IPS DF 6.9 (cell line): ENCODE data around the gene MAGEA2.
"Not testable (repeated sequence)": the region's sequence is repeated elsewhere in the genome, so short reads cannot be mapped to it uniquely, and the experiment has no call there.

ENCODE experiments used
- DNase-seq: peaks from one replicate; pipeline ENCODE4 v3.0.0-alpha.2; 2013; ENCODE audit warnings: low read depth, low spot score
- H3K27ac ChIP-seq: one replicate; pipeline ENCODE4 v1.5.1; 2013; ENCODE audit warnings: low read length, control low read depth
- H3K27me3 ChIP-seq: 2 replicates; pipeline ENCODE4 v1.6.1; 2013; ENCODE audit warnings: mild to moderate bottlenecking, low read length; ENCODE audit not compliant: control insufficient read depth, insufficient read depth
- H3K36me3 ChIP-seq: 2 replicates; pipeline ENCODE4 v1.6.1; 2013; ENCODE audit warnings: low read length; ENCODE audit not compliant: control insufficient read depth, insufficient read depth
- H3K4me1 ChIP-seq: 2 replicates; pipeline ENCODE4 v1.6.1; 2013; ENCODE audit warnings: low read length; ENCODE audit not compliant: control insufficient read depth, insufficient read depth
- H3K4me3 ChIP-seq: 2 replicates; pipeline ENCODE4 v1.5.1; 2013; ENCODE audit warnings: mild to moderate bottlenecking, low read length
- H3K9me3 ChIP-seq: 2 replicates; pipeline ENCODE4 v1.6.1; 2013; ENCODE audit warnings: low read length, inconsistent platforms; ENCODE audit not compliant: control insufficient read depth, insufficient read depth
- WGBS: extraction: QIAGEN DNeasy Blood & Tissue Kit; methylation state at CpG from one replicate; pipeline ENCODE4 v1.1.7; 2013; ENCODE audit warnings: mixed read lengths, missing lambda C conversion rate; ENCODE audit not compliant: insufficient read length, insufficient coverage; 5-methylcytosine and 5-hydroxymethylcytosine counted together

The MAGEA2 gene

GRCh38 chrX:152753686-152754650, at the start of gene MAGEA2:
TSS of gene MAGEA2 (minus strand) at chrX:152753842. CDS start at chrX:152751363, 2,479 bp downstream.
- H3K4me1 ChIP-seq, H3K27me3 ChIP-seq, DNase-seq, H3K27ac ChIP-seq, H3K4me3 ChIP-seq, H3K9me3 ChIP-seq, H3K36me3 ChIP-seq: not testable (repeated sequence)
- WGBS: no CpG with 5 or more reads among the region's 35 CpGs

- H3K27me3 ChIP-seq: no peaks in the 10 kb centered on the region
- H3K9me3 ChIP-seq: no peaks in the 10 kb centered on the region
- no CpG with 5 or more reads among the region's 1 CpG for WGBS
- no peak overlapping the region for H3K27ac ChIP-seq
- H3K36me3 ChIP-seq: no peaks in the 10 kb centered on the region
- no peak for DNase-seq
- H3K4me3 ChIP-seq: no peak overlapping the region
- H3K4me1 ChIP-seq: no peaks in the 10 kb centered on the region
Measured at GRCh38 chrX:152798945-152799344, 45.3 kb upstream of the MAGEA2 start.

GRCh38 chrX:152787062-152787461, 33.4 kb upstream of the MAGEA2 start:
- no CpG with 5 or more reads among the region's 3 CpGs for WGBS
- not testable (repeated sequence) for H3K27ac ChIP-seq, H3K4me1 ChIP-seq, H3K4me3 ChIP-seq, DNase-seq, H3K36me3 ChIP-seq, H3K27me3 ChIP-seq, H3K9me3 ChIP-seq

GRCh38 chrX:152769549-152770289, 16.1 kb upstream of the MAGEA2 start, which contains the start of gene MAGEA6:
TSS of gene MAGEA6 (minus strand) at chrX:152769689. CDS start at chrX:152767650, 2,039 bp downstream.
- not testable (repeated sequence) for DNase-seq, H3K27ac ChIP-seq, H3K27me3 ChIP-seq, H3K4me3 ChIP-seq, H3K4me1 ChIP-seq, H3K9me3 ChIP-seq, H3K36me3 ChIP-seq
- WGBS: no CpG with 5 or more reads among the region's 29 CpGs

- not testable (repeated sequence) for H3K27ac ChIP-seq, H3K9me3 ChIP-seq, H3K27me3 ChIP-seq, H3K4me3 ChIP-seq, DNase-seq, H3K4me1 ChIP-seq, H3K36me3 ChIP-seq
- no CpG with 5 or more reads among the region's 9 CpGs for WGBS
Measured at GRCh38 chrX:152766562-152766961, 12.9 kb upstream of the MAGEA2 start.

- not testable (repeated sequence) for DNase-seq, H3K4me3 ChIP-seq, H3K27ac ChIP-seq, H3K9me3 ChIP-seq, H3K36me3 ChIP-seq, H3K4me1 ChIP-seq, H3K27me3 ChIP-seq
- WGBS: no CpG with 5 or more reads among the region's 7 CpGs
Measured at GRCh38 chrX:152761582-152761981, 7.9 kb upstream of the MAGEA2 start.

- not testable (repeated sequence) for H3K27ac ChIP-seq, H3K9me3 ChIP-seq, H3K4me1 ChIP-seq, H3K27me3 ChIP-seq, H3K36me3 ChIP-seq, DNase-seq, H3K4me3 ChIP-seq
- no CpG with 5 or more reads among the region's 7 CpGs for WGBS
Measured at GRCh38 chrX:152759544-152759943, 5.9 kb upstream of the MAGEA2 start.

- not testable (repeated sequence) for DNase-seq, H3K27me3 ChIP-seq, H3K27ac ChIP-seq, H3K36me3 ChIP-seq, H3K9me3 ChIP-seq, H3K4me1 ChIP-seq, H3K4me3 ChIP-seq
- WGBS: no CpG with 5 or more reads among the region's 2 CpGs
Measured at GRCh38 chrX:152758918-152759317, 5.3 kb upstream of the MAGEA2 start, which contains the start of gene CSAG3. TSS of gene CSAG3 (plus strand) at chrX:152759218.

GRCh38 chrX:152754871-152755270, 1.2 kb upstream of the MAGEA2 start:
- H3K27ac ChIP-seq, H3K36me3 ChIP-seq, H3K9me3 ChIP-seq, H3K4me3 ChIP-seq, H3K27me3 ChIP-seq, H3K4me1 ChIP-seq, DNase-seq: not testable (repeated sequence)
- no CpG with 5 or more reads among the region's 5 CpGs for WGBS

GRCh38 chrX:152738560-152738959, 15.1 kb downstream of the MAGEA2 start:
- H3K27me3 ChIP-seq: no peaks in the 10 kb centered on the region
- no peaks in the 10 kb centered on the region for H3K9me3 ChIP-seq
- no peak overlapping the region for H3K4me3 ChIP-seq
- WGBS: no CpG with 5 or more reads among the region's 5 CpGs
- H3K36me3 ChIP-seq: no peaks in the 10 kb centered on the region
- H3K4me1 ChIP-seq: no peaks in the 10 kb centered on the region
- no peak overlapping the region for H3K27ac ChIP-seq
- no peak for DNase-seq
